SK-N-SH (cell line): Measurements from ENCODE around the gene EEF1AKMT1.

Experiments used
- POLR2AphosphoS5 ChIP-seq: IDR thresholded peaks from 2 replicates; pipeline ENCODE4 v1.6.1; 2012; ENCODE audit warnings: low read depth, low read length
- SIN3A ChIP-seq: IDR thresholded peaks from 2 replicates; pipeline ENCODE4 v1.6.1; 2012; ENCODE audit warnings: low read depth, mild to moderate bottlenecking, low read length, moderate library complexity, borderline replicate concordance
- TF ChIP-seq, protein P1 (sequence below): fragments of 200-600 bp; sonication (generic); IDR thresholded peaks from 2 replicates; pipeline ENCODE4 v1.6.1; 2017; ENCODE audit warnings: antibody characterized with exemption, mild to moderate bottlenecking, moderate library complexity

DNA sequence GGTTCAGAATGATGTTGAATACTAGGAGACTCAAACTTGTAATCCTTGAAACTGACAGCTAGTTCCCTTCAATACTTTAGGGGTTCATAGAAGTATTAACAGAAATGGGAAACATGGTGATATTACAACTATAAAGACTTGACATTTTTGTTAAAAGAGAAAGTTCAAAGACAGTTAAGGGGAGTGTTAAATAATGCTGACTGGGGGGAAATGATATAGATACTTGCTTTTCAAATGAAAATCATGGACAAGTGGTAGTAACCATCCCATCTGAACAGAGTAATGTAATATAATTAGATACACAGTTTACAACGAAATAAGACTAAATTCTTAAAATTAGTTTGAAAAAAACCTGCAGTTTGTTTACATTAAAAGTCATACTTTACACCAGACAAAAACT lies 6.6 kb upstream of the EEF1AKMT1 start:
- TF ChIP-seq, protein P1, sequence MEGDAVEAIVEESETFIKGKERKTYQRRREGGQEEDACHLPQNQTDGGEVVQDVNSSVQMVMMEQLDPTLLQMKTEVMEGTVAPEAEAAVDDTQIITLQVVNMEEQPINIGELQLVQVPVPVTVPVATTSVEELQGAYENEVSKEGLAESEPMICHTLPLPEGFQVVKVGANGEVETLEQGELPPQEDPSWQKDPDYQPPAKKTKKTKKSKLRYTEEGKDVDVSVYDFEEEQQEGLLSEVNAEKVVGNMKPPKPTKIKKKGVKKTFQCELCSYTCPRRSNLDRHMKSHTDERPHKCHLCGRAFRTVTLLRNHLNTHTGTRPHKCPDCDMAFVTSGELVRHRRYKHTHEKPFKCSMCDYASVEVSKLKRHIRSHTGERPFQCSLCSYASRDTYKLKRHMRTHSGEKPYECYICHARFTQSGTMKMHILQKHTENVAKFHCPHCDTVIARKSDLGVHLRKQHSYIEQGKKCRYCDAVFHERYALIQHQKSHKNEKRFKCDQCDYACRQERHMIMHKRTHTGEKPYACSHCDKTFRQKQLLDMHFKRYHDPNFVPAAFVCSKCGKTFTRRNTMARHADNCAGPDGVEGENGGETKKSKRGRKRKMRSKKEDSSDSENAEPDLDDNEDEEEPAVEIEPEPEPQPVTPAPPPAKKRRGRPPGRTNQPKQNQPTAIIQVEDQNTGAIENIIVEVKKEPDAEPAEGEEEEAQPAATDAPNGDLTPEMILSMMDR, result no peak
- TF ChIP-seq SIN3A (no peak), POLR2AphosphoS5 (no peak)
